Activated T-helper 2 cell treated with anti-CD3 and anti-CD28 coated beads, Interferon-gamma antibody, Interleukin-2, Interleukin-4, amounts not matched to agents 10 μg/mL and 5 μg/mL and 100 μg/mL, durations not matched to agents 14 hours and 24 hours and 36 hours (primary cell): ENCODE measurements around the gene PPP6R2. TPM values are rescaled to one million over a fixed set of nuclear protein-coding genes. Genes with fewer than 3 reads are reported as not detected.
A peak's percentile ranks its signal among the peaks of the same experiment; 100 is the strongest.

ENCODE experiments used
- DNase-seq: peaks from one replicate; pipeline ENCODE4 v3.0.0; 2021; ENCODE audit warnings: low spot score
- H3K27ac Mint-ChIP-seq: one replicate; pipeline ENCODE4 v1.8.0; 2021; ENCODE audit warnings: mixed read lengths
- H3K27me3 Mint-ChIP-seq: one replicate; pipeline ENCODE4 v1.8.0; 2021; ENCODE audit warnings: low read depth, mixed read lengths
- H3K36me3 Mint-ChIP-seq: one replicate; pipeline ENCODE4 v1.8.0; 2021; ENCODE audit warnings: low read depth, mixed read lengths
- H3K4me1 Mint-ChIP-seq: one replicate; pipeline ENCODE4 v1.8.0; 2021; ENCODE audit warnings: low read depth, mixed read lengths
- H3K4me3 Mint-ChIP-seq: one replicate; pipeline ENCODE4 v1.8.0; 2021; ENCODE audit warnings: low read depth, mild to moderate bottlenecking, moderate library complexity, mixed read lengths
- H3K9me3 Mint-ChIP-seq: one replicate; pipeline ENCODE4 v1.8.0; 2021; ENCODE audit warnings: mixed read lengths
- intact Hi-C: fragments of 100-400 bp; cut with micrococcal nuclease; formaldehyde crosslinking; loops from one replicate; pipeline ENCODE4 v1.15.1; 2023
- total RNA-seq: library from RNA; stranded (reverse); gene quantifications from 2 replicates; pipeline ENCODE4 v1.2.3, GENCODE V29; 2022

The PPP6R2 gene
- total RNA-seq, 1 donor from 2014 or later, result 45.0 TPM

DNA sequence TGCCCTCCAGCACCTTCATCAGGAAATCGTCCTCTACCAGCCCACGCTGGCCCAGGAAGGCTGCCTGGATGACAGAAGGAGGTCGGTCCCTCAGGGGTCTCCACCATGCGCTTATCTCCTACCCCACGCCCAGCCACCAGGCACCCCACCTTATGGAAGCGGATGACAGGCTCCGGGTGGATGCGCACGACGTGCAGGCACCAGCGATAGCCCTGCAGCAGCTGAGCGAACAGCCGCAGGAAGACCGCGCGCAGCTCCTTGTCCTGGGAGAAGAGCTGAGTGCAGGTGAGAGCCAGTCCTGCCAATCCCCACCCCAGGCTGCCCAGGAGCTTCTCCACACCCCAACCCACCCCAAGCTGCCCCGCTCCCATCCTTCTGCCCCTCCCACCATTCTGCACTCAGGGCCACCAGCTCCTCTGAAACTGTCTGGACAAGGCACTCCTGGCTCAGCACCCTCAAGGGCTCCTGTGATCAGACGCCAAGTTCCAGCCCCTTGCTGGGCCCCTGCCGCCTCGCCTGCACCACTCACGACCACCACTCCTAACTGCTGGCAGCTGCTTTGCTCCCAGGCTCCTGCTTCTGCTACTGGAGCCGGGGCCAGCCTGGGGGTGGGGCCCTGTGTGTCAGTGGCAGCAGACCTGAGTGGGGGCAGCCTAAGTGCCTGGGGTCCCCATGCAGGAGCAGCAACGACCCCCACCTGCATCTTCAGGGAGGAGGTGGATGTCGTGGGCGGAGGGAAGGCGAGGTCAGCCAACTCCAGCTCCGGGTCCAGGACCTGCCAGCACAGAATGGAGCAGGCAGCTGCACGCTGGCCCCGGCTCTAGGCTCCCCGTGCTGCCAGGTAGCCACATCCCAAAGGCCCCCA lies 122.2 kb downstream of the PPP6R2 start:
- intact Hi-C loops, result loop anchor here (10.0 kb wide), 1 partner anchor 120 kb away; the partner anchor contains the start of gene PPP6R2
- no peak for DNase-seq
- H3K36me3 Mint-ChIP-seq, result peaks cover 50% of the 10 kb centered on the region
- no peak overlapping the region for H3K27ac Mint-ChIP-seq
- no peaks in the 10 kb centered on the region for H3K9me3 Mint-ChIP-seq
- H3K4me3 Mint-ChIP-seq, result no peak overlapping the region
- H3K4me1 Mint-ChIP-seq, result peaks cover 13% of the 10 kb centered on the region
- H3K27me3 Mint-ChIP-seq, result no peaks in the 10 kb centered on the region

DNA sequence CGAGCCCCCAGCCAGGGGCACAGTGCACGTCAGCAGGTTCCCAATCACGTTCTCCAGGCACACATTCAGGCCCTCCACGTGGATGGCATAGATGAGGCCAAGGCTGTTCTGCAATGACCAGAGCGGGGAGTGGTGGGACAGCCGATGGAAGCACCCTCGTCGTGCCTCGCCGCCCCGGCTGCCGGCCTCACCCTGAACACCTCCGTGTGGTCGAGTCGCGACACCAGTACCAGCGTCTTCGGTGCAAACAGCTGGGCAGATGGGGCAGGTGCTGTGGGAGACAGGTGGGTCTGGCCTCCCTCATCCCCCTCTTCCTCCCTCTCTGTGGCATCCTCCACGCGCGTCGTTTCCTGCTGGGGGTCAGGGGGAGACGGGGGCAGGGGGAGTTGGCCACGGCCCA lies 124.2 kb downstream of the PPP6R2 start:
- H3K36me3 Mint-ChIP-seq, result peaks cover 43% of the 10 kb centered on the region
- peaks cover 30% of the 10 kb centered on the region for H3K4me1 Mint-ChIP-seq
- H3K27ac Mint-ChIP-seq, result no peak overlapping the region
- H3K27me3 Mint-ChIP-seq, result no peaks in the 10 kb centered on the region
- intact Hi-C loops, result loop anchor here (10.0 kb wide), 1 partner anchor 123 kb away; the partner anchor contains the start of gene PPP6R2
- no peaks in the 10 kb centered on the region for H3K9me3 Mint-ChIP-seq
- no peak overlapping the region for H3K4me3 Mint-ChIP-seq
- DNase-seq, result no peak

DNA sequence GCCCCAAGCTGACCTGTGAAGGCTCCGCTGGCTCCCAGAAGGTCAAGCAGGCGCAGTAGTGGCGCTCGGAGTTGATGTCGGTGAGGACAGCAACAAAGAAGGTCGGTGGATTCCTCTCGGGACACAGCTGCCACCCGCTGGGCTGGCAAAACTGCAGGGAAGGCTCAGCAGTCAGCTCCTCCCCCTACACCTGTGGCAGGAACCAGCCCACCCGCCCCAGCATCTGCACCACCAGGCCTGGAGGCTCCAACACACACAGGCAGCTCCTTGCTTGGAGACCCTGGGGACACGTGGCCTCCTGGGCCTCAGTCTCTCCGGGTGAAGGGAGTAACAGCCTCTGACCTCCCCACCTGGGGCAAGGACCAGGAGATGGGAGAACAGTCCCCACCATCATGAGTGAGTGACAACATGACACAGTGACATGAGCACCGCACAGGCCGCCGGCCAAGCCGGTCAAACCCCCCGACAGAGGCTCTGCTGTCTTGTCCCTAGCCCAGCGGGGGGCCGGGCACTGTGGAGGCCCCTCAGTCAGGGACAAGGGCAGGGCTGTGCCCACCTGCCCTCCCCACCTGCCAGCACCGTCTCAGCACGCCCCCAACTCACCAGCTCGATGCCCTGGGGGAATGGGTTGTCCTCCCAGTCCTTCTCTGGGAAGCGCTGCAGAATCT lies 124.8 kb downstream of the PPP6R2 start:
- H3K4me1 Mint-ChIP-seq, result peaks cover 33% of the 10 kb centered on the region
- intact Hi-C loops, result loop anchor here (10.0 kb wide), 1 partner anchor 123 kb away; the partner anchor contains the start of gene PPP6R2
- no peak for DNase-seq

DNA sequence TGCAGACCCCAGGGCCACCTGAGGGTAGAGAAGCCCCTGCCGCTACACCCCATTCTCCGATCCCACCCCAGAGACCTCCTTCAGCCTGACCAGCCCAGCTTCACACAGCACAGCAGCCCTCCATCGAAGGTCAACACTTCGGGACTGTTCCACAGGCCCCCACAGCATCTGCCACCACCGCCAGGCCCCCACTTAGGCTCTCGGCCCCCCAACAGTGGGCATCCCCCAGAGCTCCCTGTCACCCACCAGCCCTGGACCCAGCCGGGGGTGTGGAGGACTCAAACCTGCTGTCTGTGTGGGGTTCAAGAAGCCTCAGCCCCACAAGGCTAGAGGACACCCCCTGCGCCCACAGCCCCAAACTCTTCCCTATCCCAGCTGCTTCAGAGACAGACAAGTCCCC lies 125.5 kb downstream of the PPP6R2 start:
- intact Hi-C loops, result loop anchor here (10.0 kb wide), 1 partner anchor 124 kb away; the partner anchor contains the start of gene PPP6R2
- DNase-seq, result no peak
- Mint-ChIP-seq H3K36me3 (peaks cover 40% of the 10 kb centered on the region), H3K27me3 (no peaks in the 10 kb centered on the region), H3K27ac (peak overlapping the region; percentile 83), H3K4me1 (peaks cover 40% of the 10 kb centered on the region), H3K4me3 (no peak overlapping the region), H3K9me3 (no peaks in the 10 kb centered on the region)

More for the DNA sequence above, 124.8 kb downstream of the PPP6R2 start:
- Mint-ChIP-seq H3K27me3 (no peaks in the 10 kb centered on the region), H3K4me3 (no peak overlapping the region), H3K27ac (no peak overlapping the region), H3K9me3 (no peaks in the 10 kb centered on the region), H3K36me3 (peaks cover 42% of the 10 kb centered on the region)

DNA sequence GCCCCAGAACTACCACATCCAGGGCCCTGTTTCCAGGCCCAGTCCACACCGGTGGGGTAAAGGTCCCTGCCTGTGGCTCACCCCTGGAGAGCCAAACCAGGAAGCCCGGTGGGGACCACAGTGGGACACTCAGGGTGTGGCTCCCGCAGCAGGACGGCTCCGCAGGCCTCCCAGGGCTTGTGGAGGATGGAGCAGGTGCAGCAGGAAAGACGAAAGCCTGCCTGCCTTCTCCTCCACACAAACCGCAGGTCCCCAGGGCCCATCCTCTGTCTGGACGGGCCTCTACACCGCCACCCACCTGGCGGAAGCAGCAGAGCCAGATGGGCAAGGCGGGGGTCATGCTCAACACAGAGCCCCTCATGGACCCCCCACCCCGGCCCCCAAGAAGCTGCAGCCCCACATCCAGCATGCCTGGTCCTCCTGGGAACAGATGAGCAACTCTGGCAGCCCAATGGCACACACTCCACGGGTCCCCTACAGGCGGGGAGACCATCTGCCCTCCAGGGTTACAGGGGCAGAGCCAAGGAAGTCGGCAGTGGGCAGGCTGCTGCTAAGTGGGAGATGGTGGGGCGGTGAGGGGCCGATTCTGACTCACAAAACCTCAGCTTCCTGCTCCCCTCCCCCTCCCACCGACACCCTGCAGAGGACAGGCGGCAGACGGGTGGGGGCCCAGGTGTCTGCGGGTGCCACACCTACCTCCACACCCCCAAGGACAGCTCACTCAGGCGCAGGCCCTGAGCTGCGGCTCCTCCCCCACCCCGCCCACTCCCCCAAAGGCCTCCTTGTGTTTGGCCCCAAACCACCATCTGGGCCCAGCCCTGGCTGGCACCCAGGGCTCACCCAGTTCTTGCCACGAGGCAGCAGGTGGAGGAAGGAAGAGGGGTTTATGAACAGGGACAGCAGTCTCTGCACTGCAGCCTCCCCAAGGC lies 126.5 kb downstream of the PPP6R2 start:
- no peaks in the 10 kb centered on the region for H3K27me3 Mint-ChIP-seq
- peak overlapping the region; percentile 83 for H3K27ac Mint-ChIP-seq
- H3K9me3 Mint-ChIP-seq, result no peaks in the 10 kb centered on the region
- H3K4me3 Mint-ChIP-seq, result peak overlapping the region; percentile 55
- H3K4me1 Mint-ChIP-seq, result peaks cover 45% of the 10 kb centered on the region
- peak; percentile 95 for DNase-seq
- intact Hi-C loops, result loop anchor here (5.0 to 10.0 kb wide), 2 partner anchors 58 to 125 kb away; partner anchors contain the start of genes PPP6R2 and SCO2
- peaks cover 30% of the 10 kb centered on the region for H3K36me3 Mint-ChIP-seq

DNA sequence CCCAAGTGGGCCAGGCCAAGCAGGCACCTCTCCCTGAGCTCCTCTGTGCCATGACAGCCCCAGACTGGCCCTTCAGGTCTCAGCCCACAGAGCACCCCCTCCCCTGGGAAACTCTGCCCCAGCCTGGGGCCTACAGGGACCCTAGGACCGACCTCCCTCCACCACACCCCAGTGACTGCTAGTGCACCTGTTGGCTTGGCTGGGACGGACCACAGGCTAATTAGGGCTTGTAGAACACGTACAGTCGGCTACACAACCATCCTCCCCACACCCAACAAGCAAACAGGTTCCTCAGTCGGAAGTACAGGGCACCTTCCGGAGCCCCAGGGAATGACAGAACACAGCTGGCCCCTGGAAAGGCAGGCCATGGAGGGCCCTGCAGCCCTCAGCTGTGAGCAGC lies 127.4 kb downstream of the PPP6R2 start:
- Mint-ChIP-seq H3K27ac (peak overlapping the region; percentile 83), H3K4me3 (peak overlapping the region; percentile 55), H3K4me1 (peaks cover 49% of the 10 kb centered on the region), H3K36me3 (peaks cover 23% of the 10 kb centered on the region), H3K9me3 (no peaks in the 10 kb centered on the region), H3K27me3 (no peaks in the 10 kb centered on the region)
- intact Hi-C loops, result loop anchor here (5.0 kb wide), 1 partner anchor 57 kb away; the partner anchor contains the start of gene SCO2
- no peak for DNase-seq

DNA sequence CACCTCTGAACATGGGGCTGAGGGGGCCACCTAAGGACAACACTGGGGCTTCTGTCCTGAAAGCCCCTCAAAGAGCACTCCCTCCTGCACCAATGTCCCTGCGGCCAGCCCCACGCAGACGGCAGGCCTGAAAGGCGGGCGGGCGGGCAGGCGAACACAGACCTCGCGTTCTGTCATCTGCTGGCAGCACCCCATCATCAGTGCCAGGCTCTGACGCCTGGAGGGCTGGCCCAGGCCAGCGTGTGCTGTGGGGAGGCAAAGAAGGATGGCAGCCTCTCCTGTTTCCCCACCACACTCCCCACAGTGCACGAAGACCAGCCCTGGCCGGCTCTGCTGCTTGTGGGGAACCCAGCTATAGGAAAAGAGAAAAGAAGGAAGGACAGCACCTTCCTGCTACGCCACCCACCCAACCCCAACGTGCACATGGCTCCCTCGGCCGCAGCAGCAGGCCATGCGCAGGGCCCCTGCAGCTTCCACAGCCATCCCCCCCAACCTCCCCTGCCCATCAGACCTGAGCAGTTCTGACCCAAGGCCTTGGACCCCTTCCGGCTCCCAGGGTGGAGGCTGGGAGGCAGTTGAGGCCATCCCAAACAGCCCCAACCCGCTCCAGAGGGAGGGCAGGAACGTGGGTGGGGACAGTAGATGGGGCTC lies 128.2 kb downstream of the PPP6R2 start:
- Mint-ChIP-seq H3K27ac (peak overlapping the region; percentile 83), H3K4me1 (peaks cover 50% of the 10 kb centered on the region), H3K27me3 (no peaks in the 10 kb centered on the region), H3K4me3 (peak overlapping the region; percentile 55), H3K36me3 (peaks cover 17% of the 10 kb centered on the region), H3K9me3 (no peaks in the 10 kb centered on the region)
- DNase-seq, result no peak
- intact Hi-C loops, result loop anchor here (5.0 kb wide), 1 partner anchor 56 kb away; the partner anchor contains the start of gene SCO2

DNA sequence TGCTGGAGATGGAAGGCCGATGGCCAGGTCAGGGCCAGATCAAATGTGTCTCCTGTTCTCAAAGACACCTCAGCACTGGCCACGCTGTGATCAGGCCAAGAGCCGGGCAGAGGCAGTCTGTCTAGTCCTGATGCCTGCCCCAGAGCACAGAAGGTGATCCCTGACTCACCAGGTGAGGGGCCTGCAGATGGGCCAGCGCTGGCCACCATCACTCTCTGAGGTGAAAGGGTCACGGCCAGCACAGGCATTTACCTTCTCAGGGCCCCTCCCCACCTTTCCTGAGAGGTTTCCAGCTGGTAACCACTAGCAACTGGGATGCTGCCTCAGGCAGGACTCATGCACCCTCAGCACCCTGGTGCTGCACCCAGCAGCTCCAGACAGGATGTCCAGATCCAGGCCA lies 128.8 kb downstream of the PPP6R2 start:
- Mint-ChIP-seq H3K4me1 (peaks cover 47% of the 10 kb centered on the region), H3K4me3 (peak overlapping the region; percentile 38), H3K27ac (no peak overlapping the region), H3K9me3 (no peaks in the 10 kb centered on the region), H3K36me3 (peaks cover 10% of the 10 kb centered on the region), H3K27me3 (no peaks in the 10 kb centered on the region)
- intact Hi-C loops, result loop anchor here (5.0 kb wide), 1 partner anchor 55 kb away; the partner anchor contains the start of gene SCO2
- DNase-seq, result no peak

DNA sequence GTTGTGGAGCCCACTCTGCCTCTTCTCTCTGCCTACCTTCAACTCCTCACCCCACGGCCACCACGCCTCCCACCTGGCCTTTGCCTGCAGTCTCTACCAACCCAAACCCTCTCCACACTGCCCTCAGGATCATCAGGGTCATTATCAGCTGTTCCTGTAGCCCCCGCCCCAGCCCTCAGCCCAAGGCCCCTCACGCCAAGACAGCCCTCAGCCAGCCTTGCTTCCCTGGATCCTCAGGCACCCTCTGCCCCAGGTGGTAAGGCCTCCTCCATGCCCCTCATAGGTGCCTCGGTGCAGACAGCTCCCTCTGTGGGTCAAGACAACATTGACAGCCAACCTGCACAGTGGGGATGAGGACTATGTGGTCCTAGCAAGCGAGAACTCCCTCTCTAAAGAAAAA lies 130.0 kb downstream of the PPP6R2 start:
- intact Hi-C loops, result loop anchor here (5.0 kb wide), 1 partner anchor 54 kb away; the partner anchor contains the start of gene SCO2
- Mint-ChIP-seq H3K27me3 (no peaks in the 10 kb centered on the region), H3K4me1 (peaks cover 46% of the 10 kb centered on the region), H3K36me3 (peaks cover 9% of the 10 kb centered on the region), H3K9me3 (no peaks in the 10 kb centered on the region), H3K27ac (peak overlapping the region; percentile 66), H3K4me3 (peak overlapping the region; percentile 96)
- DNase-seq, result no peak

DNA sequence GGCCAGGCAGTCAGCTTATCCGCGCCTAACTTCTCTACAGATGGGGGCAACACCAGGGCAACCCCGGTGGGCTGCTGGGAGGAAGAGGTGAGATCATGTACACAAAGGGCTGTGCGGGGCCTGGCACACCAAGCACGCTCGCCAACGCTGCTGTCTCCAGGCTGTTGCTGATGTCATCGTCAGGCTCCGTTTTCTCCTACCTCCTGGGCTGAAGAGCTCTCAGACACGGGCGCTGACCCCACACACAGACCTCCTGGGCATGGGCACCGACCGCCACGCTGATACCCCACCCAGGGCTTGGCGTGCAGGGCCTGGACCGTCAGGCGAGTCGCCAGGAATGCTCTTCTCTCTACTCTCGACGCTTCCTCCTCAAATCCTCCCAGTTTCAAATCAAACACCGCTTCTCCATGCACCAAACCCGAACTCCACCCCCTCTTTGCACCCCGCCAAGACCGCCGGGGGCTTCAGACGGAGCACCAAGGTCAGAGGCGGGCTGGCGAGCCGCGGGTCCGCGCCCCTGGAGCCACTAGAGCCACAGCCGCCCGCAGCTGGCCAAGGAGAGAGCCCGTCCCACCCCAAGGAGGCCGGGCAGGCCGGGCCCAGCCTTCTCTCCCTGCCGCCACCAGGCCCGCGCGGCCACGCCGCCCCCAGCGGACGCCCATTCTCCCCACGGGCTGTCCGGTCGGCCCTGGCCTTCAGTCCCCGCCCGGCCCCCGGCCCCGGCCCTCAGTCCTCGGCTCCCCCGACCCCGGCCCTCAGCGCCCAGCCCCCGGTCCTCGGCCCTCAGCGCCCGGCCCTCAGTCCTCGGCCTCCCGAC lies 130.9 kb downstream of the PPP6R2 start:
- peaks cover 3% of the 10 kb centered on the region for H3K27me3 Mint-ChIP-seq
- peaks cover 5% of the 10 kb centered on the region for H3K36me3 Mint-ChIP-seq
- H3K27ac Mint-ChIP-seq, result peak overlapping the region; percentile 86
- no peak for DNase-seq
- intact Hi-C loops, result loop anchor here (5.0 kb wide), 1 partner anchor 53 kb away; the partner anchor contains the start of gene SCO2
- H3K4me1 Mint-ChIP-seq, result peaks cover 41% of the 10 kb centered on the region
- peak overlapping the region; percentile 96 for H3K4me3 Mint-ChIP-seq
- H3K9me3 Mint-ChIP-seq, result no peaks in the 10 kb centered on the region
